PC-9 (cell line): ENCODE data around the gene PTDSS2.

ENCODE experiments used
- CTCF ChIP-seq: fragments of 200-600 bp; sonication (generic); conservative IDR thresholded peaks from 2 replicates; pipeline ENCODE4 v1.6.1; 2017; ENCODE audit warnings: mixed run types, antibody characterized with exemption, mild to moderate bottlenecking, moderate library complexity
- EZH2 ChIP-seq: fragments of 200-600 bp; sonication (generic); IDR thresholded peaks from 2 replicates; pipeline ENCODE4 v1.8.0; 2017; ENCODE audit warnings: antibody characterized with exemption, low read depth

- TF ChIP-seq CTCF (no peak), EZH2 (no peak)
Measured at GRCh38 chr11:503179-503981, 53.3 kb downstream of the PTDSS2 start.
